Fibroblast of lung (primary cell): ENCODE data around the gene SPA17.

Experiments used
- CTCF ChIP-seq, 2 donors: IDR thresholded peaks in 1 of 2; conservative IDR thresholded peaks in 1 of 2; 1 replicate in 1 of 2; 2 replicates in 1 of 2; pipeline ENCODE4 v1.5.1; 2011 to 2012; ENCODE audit warnings: low read length in 2 of 2, control low read depth in 1 of 2, inconsistent platforms in 1 of 2, low read depth in 1 of 2, mild to moderate bottlenecking in 1 of 2
- EZH2 ChIP-seq: IDR thresholded peaks from 2 replicates; pipeline ENCODE4 v1.5.1; 2012; ENCODE audit warnings: low read length, control low read depth, mild to moderate bottlenecking; ENCODE audit errors: missing control alignments

GRCh38 chr11:124667601-124668000, 6.1 kb upstream of the SPA17 start:
- TF ChIP-seq EZH2, result no peak
- no peak for TF ChIP-seq CTCF (conservative IDR thresholded peaks at IDR 0.05 in 1 of 2, IDR thresholded peaks at IDR 0.05 in 1 of 2; ENCODE audit: low read depth in 1 of 2, low read length in 2 of 2)
